Liver (tissue), 9 donors: ENCODE measurements around the gene CRACR2B. TPM values are rescaled to one million over a fixed set of nuclear protein-coding genes. Genes with fewer than 3 reads are reported as not detected.

ENCODE experiments used
- DNase-seq: peaks from one replicate; pipeline ENCODE4 v3.0.0-alpha.2; 2017; ENCODE audit warnings: low spot score
- H3K27ac ChIP-seq, 2 donors: one replicate each; pipeline ENCODE4 v1.7.0; 2013; ENCODE audit warnings: inconsistent platforms in 2 of 2, low read length in 2 of 2, control low read depth in 1 of 2, low read depth in 1 of 2, mild to moderate bottlenecking in 1 of 2
- H3K27me3 ChIP-seq, 4 donors: one replicate each; pipeline versions ENCODE4 v1.6.1 to v1.7.0; 2013; ENCODE audit warnings: low read length in 3 of 4, inconsistent platforms in 1 of 4, mild to moderate bottlenecking in 1 of 4, moderate library complexity in 1 of 4; ENCODE audit not compliant: control insufficient read depth in 4 of 4, insufficient read depth in 4 of 4
- H3K36me3 ChIP-seq, 4 donors: one replicate each; pipeline versions ENCODE4 v1.6.1 to v1.7.0; 2013; ENCODE audit warnings: low read length in 3 of 4, mild to moderate bottlenecking in 3 of 4, low read depth in 1 of 4, moderate library complexity in 1 of 4; ENCODE audit not compliant: control insufficient read depth in 4 of 4, insufficient read depth in 3 of 4
- H3K4me1 ChIP-seq, 4 donors: one replicate each; pipeline versions ENCODE4 v1.6.1 to v1.7.0; 2013; ENCODE audit warnings: low read length in 3 of 4, mild to moderate bottlenecking in 3 of 4, moderate library complexity in 1 of 4; ENCODE audit not compliant: control insufficient read depth in 4 of 4, insufficient read depth in 4 of 4
- H3K4me3 ChIP-seq, 3 donors: one replicate each; pipeline versions ENCODE4 v1.6.1 to v1.7.0; 2013; ENCODE audit warnings: low read length in 3 of 3, control low read depth in 1 of 3, low read depth in 1 of 3, mild to moderate bottlenecking in 1 of 3
- H3K9ac ChIP-seq, 2 donors: one replicate each; pipeline ENCODE4 v1.7.0; 2013; ENCODE audit warnings: low read length in 2 of 2, mild to moderate bottlenecking in 2 of 2, moderate library complexity in 2 of 2, control low read depth in 1 of 2, low read depth in 1 of 2
- H3K9me3 ChIP-seq, 4 donors: one replicate each; pipeline versions ENCODE4 v1.6.1 to v1.7.0; 2013; ENCODE audit warnings: low read length in 3 of 4; ENCODE audit not compliant: control insufficient read depth in 4 of 4
- FOXA2 ChIP-seq: IDR thresholded peaks from 2 replicates; pipeline ENCODE4 v1.6.1; 2016; ENCODE audit warnings: antibody characterized with exemption
- HNF4A ChIP-seq, 2 donors: conservative IDR thresholded peaks; 2 replicates each; pipeline ENCODE4 v1.6.1; 2016; ENCODE audit warnings: antibody characterized with exemption in 2 of 2, mild to moderate bottlenecking in 2 of 2
- RXRA ChIP-seq, 2 donors: IDR thresholded peaks; 2 replicates each; pipeline ENCODE4 v1.6.1; 2017 to 2018; ENCODE audit warnings: antibody characterized with exemption in 2 of 2, mild to moderate bottlenecking in 1 of 2
- SP1 ChIP-seq: IDR thresholded peaks from 2 replicates; pipeline ENCODE4 v1.6.1; 2018; ENCODE audit warnings: antibody characterized with exemption, mild to moderate bottlenecking
- YY1 ChIP-seq: IDR thresholded peaks from 2 replicates; pipeline ENCODE4 v1.6.1; 2016; ENCODE audit warnings: antibody characterized with exemption, mild to moderate bottlenecking
- WGBS: extraction: QIAGEN DNeasy Blood & Tissue Kit; methylation state at CpG from one replicate; pipeline ENCODE4 v1.1.7; 2013; 5-methylcytosine and 5-hydroxymethylcytosine counted together
- polyA plus RNA-seq, 2 donors: library from polyadenylated mRNA; stranded (reverse) in 1 of 2; unstranded in 1 of 2; fragments of 200-250 nt in 1 of 2; fragments of >200 nt in 1 of 2; fragmentation: Nextera tagmentation in 1 of 2; extraction: Ambion mirVana in 1 of 2; gene quantifications; one replicate each; pipeline versions ENCODE4 v1.2.1 to v1.2.3, GENCODE V29; 2013 to 2015
- total RNA-seq, 2 donors: library from RNA; depleted of rRNA; stranded (reverse); fragments of >200 nt; gene quantifications; one replicate each; pipeline ENCODE4 v1.2.3, GENCODE V29; 2014
- TF ChIP-seq, protein P1 (sequence below): IDR thresholded peaks from 2 replicates; pipeline ENCODE4 v1.6.1; 2016; ENCODE audit warnings: antibody characterized with exemption, mild to moderate bottlenecking
- TF ChIP-seq, protein P2 (sequence below): IDR thresholded peaks from 2 replicates; pipeline ENCODE4 v1.6.1; 2016; ENCODE audit warnings: antibody characterized with exemption
- donor health status: healthy.
- donor health status: healthy.
- donor health status: healthy.
- donor health status: healthy.
- donor health status: healthy.

CRACR2B gene
- total and polyA plus RNA-seq, 4 donors = 0.14 to 2.9 (median 2.2) TPM

DNA sequence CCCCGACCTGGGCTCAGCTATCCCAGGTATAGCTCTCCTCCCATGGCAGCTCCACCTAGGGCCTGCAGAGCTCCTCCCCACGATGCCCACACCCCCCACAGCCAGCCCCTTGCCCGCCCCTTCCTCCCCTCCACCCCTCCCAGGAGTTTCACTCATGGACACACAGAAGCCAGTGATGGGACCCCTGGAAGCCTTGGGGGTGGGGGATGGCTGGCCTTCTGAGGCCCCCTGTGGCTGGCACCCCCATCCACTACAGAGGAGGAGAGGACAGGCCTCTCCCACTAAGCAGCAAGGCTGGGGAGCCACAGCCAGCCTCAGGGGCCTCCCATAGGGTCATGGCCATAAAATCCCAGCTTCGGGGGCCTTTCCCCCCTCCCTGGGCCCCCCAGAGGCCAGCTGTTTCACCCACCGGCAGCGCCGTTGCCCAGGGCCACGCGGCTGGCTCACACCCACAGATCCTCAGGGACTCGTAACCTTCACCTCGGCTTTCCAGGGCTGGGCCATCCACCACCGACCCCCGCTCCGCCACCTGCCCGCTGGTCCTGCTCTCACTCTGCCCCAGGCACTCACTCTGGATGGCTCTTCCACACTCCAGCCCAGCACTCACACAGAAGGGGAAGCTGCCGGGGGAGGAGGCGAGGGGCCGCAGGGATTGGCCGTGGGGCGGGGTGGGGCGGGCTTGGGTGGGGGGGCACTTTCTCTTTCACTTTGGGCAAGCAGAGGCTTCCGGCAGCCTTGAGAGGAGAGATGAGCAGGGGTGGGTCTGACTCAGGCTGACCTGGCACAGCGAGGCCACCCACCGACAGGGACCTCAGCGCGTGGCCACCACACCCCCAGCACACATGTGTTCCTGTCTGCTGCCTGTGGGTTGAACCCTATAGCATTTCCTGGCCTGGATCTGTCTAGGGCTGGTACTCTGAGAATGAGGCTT is 31.8 kb upstream of the CRACR2B start:
- H3K27ac ChIP-seq = peak overlapping the region; percentile 97 to 98
- peaks cover 11 to 47% (median 28%) of the 10 kb centered on the region in 4 donors for H3K4me1 ChIP-seq
- H3K4me3 ChIP-seq = peak overlapping the region; percentile 71 to 83 (median 77)
- peak in 1 of 2 donors; percentile 16 for TF ChIP-seq RXRA (IDR thresholded peaks at IDR 0.05)
- TF ChIP-seq, protein P1, sequence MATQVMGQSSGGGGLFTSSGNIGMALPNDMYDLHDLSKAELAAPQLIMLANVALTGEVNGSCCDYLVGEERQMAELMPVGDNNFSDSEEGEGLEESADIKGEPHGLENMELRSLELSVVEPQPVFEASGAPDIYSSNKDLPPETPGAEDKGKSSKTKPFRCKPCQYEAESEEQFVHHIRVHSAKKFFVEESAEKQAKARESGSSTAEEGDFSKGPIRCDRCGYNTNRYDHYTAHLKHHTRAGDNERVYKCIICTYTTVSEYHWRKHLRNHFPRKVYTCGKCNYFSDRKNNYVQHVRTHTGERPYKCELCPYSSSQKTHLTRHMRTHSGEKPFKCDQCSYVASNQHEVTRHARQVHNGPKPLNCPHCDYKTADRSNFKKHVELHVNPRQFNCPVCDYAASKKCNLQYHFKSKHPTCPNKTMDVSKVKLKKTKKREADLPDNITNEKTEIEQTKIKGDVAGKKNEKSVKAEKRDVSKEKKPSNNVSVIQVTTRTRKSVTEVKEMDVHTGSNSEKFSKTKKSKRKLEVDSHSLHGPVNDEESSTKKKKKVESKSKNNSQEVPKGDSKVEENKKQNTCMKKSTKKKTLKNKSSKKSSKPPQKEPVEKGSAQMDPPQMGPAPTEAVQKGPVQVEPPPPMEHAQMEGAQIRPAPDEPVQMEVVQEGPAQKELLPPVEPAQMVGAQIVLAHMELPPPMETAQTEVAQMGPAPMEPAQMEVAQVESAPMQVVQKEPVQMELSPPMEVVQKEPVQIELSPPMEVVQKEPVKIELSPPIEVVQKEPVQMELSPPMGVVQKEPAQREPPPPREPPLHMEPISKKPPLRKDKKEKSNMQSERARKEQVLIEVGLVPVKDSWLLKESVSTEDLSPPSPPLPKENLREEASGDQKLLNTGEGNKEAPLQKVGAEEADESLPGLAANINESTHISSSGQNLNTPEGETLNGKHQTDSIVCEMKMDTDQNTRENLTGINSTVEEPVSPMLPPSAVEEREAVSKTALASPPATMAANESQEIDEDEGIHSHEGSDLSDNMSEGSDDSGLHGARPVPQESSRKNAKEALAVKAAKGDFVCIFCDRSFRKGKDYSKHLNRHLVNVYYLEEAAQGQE = no peak
- DNase-seq = peak; percentile 77
- WGBS = 3% methylated on average over 26 of the region's 26 CpGs
- no peaks in the 10 kb centered on the region for H3K9me3 ChIP-seq
- peaks cover 0 to 12% (median 6%) of the 10 kb centered on the region in 4 donors for H3K36me3 ChIP-seq
- peak overlapping the region; percentile 87 to 91 for H3K9ac ChIP-seq
- H3K27me3 ChIP-seq = no peaks in the 10 kb centered on the region

DNA sequence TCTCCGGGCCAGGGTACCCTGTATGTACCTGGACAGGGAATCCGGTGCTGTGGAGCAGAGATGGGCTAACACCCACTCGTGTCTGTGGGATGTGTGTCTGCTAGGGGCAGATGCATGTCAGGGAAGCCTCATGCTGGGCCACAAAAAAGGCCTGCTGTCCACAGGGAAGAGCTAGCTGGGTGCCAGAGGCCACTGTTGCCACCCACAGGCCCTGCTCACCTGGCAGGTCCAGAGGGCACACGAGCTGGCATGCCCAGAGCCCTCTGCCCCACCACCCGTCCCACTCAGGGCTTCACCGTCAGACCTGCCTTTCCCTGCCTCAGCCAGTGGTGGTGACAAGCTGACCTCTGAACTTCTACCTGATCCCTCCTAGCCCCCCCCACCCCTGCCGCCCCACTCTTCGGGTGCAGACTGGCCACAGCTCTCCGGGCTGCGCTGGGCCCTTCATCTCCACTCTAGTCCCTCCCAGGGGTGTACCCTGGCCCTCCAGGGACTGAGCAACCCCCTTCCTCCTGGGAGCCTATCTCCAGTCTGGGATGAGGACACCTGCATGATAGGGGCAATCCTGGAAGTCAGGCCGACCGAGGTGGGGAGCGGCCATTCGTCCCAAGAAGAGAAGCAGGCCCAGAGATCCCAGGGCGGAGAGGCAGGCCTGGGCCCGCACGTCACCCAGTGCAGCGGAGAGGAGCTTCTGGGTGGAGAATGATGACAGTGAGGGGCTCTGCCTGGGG is 31.0 kb upstream of the CRACR2B start:
- Histone ChIP-seq H3K36me3 (peaks cover 0 to 12% (median 5%) of the 10 kb centered on the region in 4 donors), H3K27me3 (no peaks in the 10 kb centered on the region), H3K9ac (peak overlapping the region; percentile 87), H3K4me3 (peak overlapping the region; percentile 49 to 77 (median 67)), H3K27ac (peak overlapping the region; percentile 97 to 98), H3K9me3 (no peaks in the 10 kb centered on the region), H3K4me1 (peaks cover 11 to 46% (median 28%) of the 10 kb centered on the region in 4 donors)
- no peak for DNase-seq
- TF ChIP-seq SP1 (peak; percentile 72), RXRA (IDR thresholded peaks at IDR 0.05) (peak; percentile 46 to 52), HNF4A (conservative IDR thresholded peaks at IDR 0.05) (peak; percentile 77 to 80), FOXA2 (no peak), YY1 (no peak)
- TF ChIP-seq, protein P2, sequence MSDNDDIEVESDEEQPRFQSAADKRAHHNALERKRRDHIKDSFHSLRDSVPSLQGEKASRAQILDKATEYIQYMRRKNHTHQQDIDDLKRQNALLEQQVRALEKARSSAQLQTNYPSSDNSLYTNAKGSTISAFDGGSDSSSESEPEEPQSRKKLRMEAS = no peak
- TF ChIP-seq, protein P1 = peak; percentile 32
- 17% methylated on average over 18 of the region's 18 CpGs for WGBS
